ES-I3 (cell line): Measurements from ENCODE around the gene PDHB.

Experiments
- H3K36me3 ChIP-seq: 2 replicates; pipeline ENCODE4 v1.6.1; 2013; ENCODE audit warnings: mild to moderate bottlenecking, low read length, control low read depth, moderate library complexity; ENCODE audit not compliant: insufficient read depth
- H3K4me1 ChIP-seq: 2 replicates; pipeline ENCODE4 v1.6.1; 2013; ENCODE audit warnings: mild to moderate bottlenecking, control low read depth, low read length; ENCODE audit not compliant: insufficient read depth
- H3K9ac ChIP-seq: 2 replicates; pipeline ENCODE4 v1.6.1; 2013; ENCODE audit warnings: low read depth, mild to moderate bottlenecking, low read length, moderate library complexity
- H3K9me3 ChIP-seq: 2 replicates; pipeline ENCODE4 v1.6.1; 2013; ENCODE audit warnings: mild to moderate bottlenecking, low read length, moderate library complexity; ENCODE audit not compliant: control insufficient read depth, insufficient read depth

Gene PDHB

DNA sequence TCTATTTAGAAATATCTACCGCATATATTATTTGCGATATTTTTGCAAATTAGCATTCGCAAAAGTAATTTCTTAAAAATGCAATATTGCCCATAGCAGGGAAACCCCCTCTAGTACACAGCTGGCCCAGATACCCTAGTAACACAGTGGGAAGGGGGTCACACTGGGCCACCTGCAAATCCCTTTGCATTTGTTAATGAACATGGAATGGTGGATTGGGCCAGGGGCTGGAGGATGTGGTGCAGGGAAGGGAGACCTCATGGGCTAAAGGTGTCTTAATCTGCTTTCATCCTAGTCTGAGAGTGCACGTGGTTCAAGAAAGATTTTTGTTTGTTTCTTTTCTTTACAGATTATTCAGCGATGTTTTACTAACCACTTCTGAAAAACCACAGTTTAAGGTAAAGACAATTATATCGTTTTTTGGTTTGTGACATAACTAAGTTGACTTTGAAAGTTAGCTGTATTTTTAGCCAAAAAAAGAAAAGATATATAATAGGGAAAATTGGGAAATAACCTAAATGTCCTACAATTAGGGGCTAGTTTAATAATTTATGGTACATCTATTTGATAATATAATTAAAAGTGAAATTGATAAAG is 30.0 kb downstream of the PDHB start:
- Histone ChIP-seq H3K36me3 (no peaks in the 10 kb centered on the region), H3K4me1 (peaks cover 4% of the 10 kb centered on the region), H3K9ac (no peak overlapping the region), H3K9me3 (no peaks in the 10 kb centered on the region)

- Histone ChIP-seq H3K9ac (no peak overlapping the region), H3K36me3 (peaks cover 4% of the 10 kb centered on the region; the same call in 1 of the 2 replicates), H3K9me3 (no peaks in the 10 kb centered on the region), H3K4me1 (peaks cover 18% of the 10 kb centered on the region)
These were observed 34.8 kb downstream of the PDHB start for GRCh38 chr3:58398669-58399333.

GRCh38 chr3:58394339-58394738 is 39.3 kb downstream of the PDHB start:
- peaks cover 4% of the 10 kb centered on the region; the same call in 1 of the 2 replicates for H3K36me3 ChIP-seq
- no peaks in the 10 kb centered on the region for H3K9me3 ChIP-seq
- H3K4me1 ChIP-seq: peaks cover 15% of the 10 kb centered on the region; the same call in 1 of the 2 replicates
- no peak overlapping the region for H3K9ac ChIP-seq

- Histone ChIP-seq H3K9me3 (no peaks in the 10 kb centered on the region), H3K9ac (no peak overlapping the region), H3K36me3 (0 out of 2 replicates have a peak, but pooled peaks cover 4% of the 10 kb centered on the region), H3K4me1 (peaks cover 35% of the 10 kb centered on the region)
These were observed 41.5 kb downstream of the PDHB start for GRCh38 chr3:58392181-58392580.

GRCh38 chr3:58391156-58391865 is 42.3 kb downstream of the PDHB start:
- H3K9ac ChIP-seq: no peak overlapping the region
- H3K4me1 ChIP-seq: peaks cover 43% of the 10 kb centered on the region
- H3K36me3 ChIP-seq: no peaks in the 10 kb centered on the region
- no peaks in the 10 kb centered on the region for H3K9me3 ChIP-seq

- Histone ChIP-seq H3K36me3 (no peaks in the 10 kb centered on the region), H3K9me3 (no peaks in the 10 kb centered on the region), H3K9ac (no peak overlapping the region), H3K4me1 (peaks cover 29% of the 10 kb centered on the region)
These were observed 45.0 kb downstream of the PDHB start for GRCh38 chr3:58388550-58389091.

DNA sequence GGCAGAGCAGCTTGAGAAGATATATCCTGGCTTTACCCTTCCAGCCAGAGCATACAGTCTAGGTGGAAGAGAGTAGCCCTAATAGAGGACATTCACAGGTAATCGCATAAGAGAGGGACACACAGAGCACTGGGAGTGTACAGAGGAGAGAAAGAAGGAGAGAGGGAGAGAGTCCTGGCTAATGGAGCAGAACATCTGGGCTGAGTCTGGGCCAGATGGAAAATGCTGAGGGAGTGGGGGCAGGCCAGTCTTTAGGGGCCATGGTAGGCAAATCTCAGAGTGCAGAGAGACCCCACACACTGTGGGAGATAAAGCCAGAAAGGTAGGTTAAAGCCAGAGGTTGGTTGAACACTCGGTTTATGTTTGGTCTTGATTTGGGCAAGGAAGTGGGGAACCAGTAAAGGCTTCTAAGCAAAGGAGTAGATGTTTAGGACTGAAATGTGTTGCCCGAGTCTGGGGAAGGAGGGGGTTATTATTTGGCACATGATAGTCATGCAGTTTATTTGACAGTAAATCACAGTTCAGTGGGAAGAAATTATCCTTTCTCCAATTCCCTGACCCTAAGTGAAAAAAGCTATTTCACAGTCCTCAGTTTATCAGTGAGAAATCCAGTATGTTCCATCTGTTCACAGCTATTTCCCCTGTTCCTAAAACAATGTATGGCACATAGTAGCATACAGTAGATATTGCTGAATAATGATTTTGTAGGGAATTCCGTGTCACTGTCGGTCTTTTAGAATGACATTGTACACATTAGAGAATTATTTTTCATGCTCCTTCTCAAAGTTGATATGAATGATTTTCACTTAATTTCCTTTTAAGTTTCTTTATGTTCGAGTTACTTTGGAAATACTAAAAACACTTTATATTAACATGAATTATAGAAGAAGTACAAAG is 45.7 kb downstream of the PDHB start:
- Histone ChIP-seq H3K9ac (no peak overlapping the region), H3K36me3 (no peaks in the 10 kb centered on the region), H3K9me3 (no peaks in the 10 kb centered on the region), H3K4me1 (peaks cover 29% of the 10 kb centered on the region)

GRCh38 chr3:58386626-58387365 is 46.8 kb downstream of the PDHB start:
- no peak overlapping the region for H3K9ac ChIP-seq
- H3K4me1 ChIP-seq: peaks cover 29% of the 10 kb centered on the region
- H3K36me3 ChIP-seq: no peaks in the 10 kb centered on the region
- no peaks in the 10 kb centered on the region for H3K9me3 ChIP-seq

GRCh38 chr3:58384381-58385090 is 49.1 kb downstream of the PDHB start:
- Histone ChIP-seq H3K36me3 (no peaks in the 10 kb centered on the region), H3K9ac (no peak overlapping the region), H3K9me3 (no peaks in the 10 kb centered on the region)

GRCh38 chr3:58383904-58384303 is 49.7 kb downstream of the PDHB start:
- Histone ChIP-seq H3K4me1 (peaks cover 24% of the 10 kb centered on the region), H3K9me3 (no peaks in the 10 kb centered on the region), H3K9ac (no peak overlapping the region), H3K36me3 (no peaks in the 10 kb centered on the region)

More at GRCh38 chr3:58384381-58385090, 49.1 kb downstream of the PDHB start:
- H3K4me1 ChIP-seq: peaks cover 29% of the 10 kb centered on the region

GRCh38 chr3:58383476-58383875 is 50.2 kb downstream of the PDHB start:
- H3K36me3 ChIP-seq: no peaks in the 10 kb centered on the region
- H3K9ac ChIP-seq: no peak overlapping the region
- H3K4me1 ChIP-seq: peaks cover 20% of the 10 kb centered on the region
- H3K9me3 ChIP-seq: no peaks in the 10 kb centered on the region

DNA sequence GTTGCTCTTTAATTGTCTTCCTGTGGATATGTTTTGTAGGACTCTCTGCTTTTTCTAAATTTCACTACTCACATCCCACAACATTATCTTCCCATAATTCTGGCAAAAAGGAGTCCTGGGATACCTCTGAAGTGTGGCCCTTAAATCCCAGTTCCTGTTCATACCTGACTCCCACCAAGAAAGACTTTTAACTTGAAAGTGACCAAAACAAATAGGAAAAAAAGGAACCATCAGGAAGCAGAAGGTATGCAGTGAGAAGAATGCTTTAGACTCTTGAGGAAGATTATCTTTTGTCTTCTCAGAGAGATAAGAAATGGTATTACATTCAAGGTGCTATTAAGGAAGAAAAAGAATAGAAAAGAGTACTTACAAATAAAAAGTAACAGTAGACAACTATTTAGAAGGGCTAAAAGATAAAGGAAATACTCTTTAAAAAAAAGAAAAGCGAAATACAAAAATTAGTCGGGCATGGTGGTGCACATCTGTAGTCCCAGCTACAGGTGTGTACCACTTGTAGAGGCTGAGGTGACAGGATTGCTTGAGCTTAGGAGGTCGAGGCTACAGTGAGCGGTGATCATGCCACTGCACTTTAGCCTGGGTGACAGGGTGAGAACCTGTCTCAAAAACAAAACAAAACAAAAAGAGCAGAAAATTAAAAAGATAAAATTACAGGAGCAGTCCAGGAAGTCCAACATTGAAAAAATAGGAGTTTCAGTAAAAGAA is 54.1 kb downstream of the PDHB start:
- no peaks in the 10 kb centered on the region for H3K4me1 ChIP-seq
- H3K9me3 ChIP-seq: no peaks in the 10 kb centered on the region
- no peak overlapping the region for H3K9ac ChIP-seq
- H3K36me3 ChIP-seq: no peaks in the 10 kb centered on the region
